Activated CD4-positive, alpha-beta T cell treated with anti-CD3 and anti-CD28 coated beads, Interleukin-2, amount 50 U/mL, for 24 hours (primary cell): ENCODE data around the gene SFXN4.

Experiments used
- DNase-seq, 2 donors: peaks; one replicate each; pipeline ENCODE4 v3.0.0-alpha.2; 2020; ENCODE audit warnings: low read depth in 1 of 2, low spot score in 1 of 2

SFXN4 gene

DNA sequence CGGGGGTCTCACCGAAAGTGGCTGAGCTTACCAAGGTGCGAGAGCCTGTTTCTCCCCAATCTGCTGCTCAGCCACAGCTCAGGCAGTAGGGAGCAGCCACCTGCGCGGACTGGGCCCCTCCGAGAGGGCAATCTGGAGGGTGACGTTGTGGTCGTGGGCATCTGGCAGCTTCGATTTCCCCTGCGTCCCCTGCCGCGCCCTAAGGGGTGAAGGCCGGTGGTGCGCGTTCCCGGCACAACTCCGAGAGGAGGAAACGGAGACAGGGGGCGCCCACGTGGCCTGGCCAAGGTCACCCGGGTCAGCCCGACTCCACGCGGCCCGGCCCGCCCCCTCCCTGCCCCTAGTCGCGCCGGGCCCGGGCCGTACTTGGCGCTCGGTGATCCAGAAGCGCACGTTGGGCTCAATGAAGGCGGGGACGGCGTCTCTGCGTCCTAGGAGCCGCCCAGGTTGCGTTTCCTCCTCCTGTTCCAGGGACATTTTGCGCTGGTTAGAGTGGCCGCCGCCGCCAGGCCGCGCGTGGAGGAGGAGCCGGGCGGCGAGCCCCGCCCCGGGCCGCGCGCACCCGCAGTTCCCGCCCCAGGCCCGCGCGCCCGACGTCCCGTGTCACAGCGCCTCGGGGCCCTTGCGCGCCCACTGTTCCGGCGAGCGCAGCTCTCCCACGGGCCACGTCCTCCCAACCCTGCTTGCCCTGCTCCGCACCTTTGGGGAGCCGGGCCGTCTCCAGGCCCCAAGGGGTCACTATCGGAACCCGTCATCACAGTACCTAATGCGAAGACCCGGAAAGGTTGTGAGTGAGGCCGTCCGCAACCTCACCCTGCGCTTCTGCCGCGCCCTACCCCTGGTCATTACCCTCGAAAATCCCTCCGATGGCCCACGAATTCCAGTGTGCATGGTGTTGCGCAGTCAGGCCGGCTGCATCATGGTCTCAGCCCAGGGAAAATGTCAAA is at the start of gene SFXN4:
Gene SFXN4 (minus strand): TSS at position 544 of the 947 bp plus-strand sequence. CDS start 67 bp downstream, at position 477.
- DNase-seq: peak; percentile 63 to 65

GRCh38 chr10:119211625-119212441 is 46.3 kb upstream of the SFXN4 start:
- DNase-seq: no peak

DNA sequence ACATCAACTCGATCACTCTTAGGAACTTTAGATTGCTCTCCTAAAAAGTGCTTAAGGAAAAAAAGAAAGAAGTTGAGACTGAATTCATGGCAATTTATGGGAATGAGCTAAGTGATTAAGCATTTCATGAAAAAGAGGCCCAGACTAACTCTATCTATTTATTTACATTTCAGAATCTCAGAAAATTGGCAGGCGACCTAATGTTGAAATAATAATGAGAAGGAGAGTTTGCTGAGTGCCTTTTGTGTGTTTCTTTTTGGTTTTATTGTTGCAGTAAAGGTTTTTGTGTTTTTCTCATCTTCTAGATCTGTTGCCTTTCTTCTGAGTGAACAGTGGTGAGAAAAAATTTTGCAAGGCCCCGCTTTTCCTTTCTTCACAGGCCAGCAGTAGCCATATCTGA is 45.7 kb upstream of the SFXN4 start:
- DNase-seq: no peak

GRCh38 chr10:119210633-119211032 is 45.1 kb upstream of the SFXN4 start:
- no peak for DNase-seq

DNA sequence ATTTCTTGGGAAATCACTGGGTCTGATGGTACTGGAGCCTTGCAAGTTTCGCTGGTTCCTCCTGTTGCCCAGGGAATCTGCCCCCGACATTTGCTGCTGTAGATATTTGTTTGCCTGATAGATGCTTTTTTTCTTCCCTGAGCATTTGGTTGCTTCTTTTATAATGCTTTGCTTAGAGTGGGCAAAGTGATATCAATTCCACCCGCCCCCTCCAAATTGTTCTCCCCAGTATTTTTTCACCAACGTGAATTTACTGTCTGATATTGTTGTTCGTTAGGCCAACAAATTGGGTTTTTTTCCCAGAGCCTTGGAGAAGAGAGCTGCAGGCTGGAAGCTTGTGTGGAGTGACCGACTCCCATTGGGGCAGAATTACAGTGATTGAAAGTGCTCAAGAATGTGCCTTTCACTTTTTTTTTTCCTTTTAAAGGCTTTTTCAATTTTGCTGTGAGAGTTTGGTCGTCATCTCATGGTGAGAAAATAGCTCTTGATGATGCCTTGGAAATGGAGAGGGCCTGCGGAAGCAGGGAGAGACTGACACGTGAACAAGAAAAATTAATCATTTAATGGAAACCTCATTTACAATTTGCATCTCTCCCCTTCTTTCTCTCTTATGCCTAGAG is 44.3 kb upstream of the SFXN4 start:
- DNase-seq: no peak

GRCh38 chr10:119209035-119209735 is 43.7 kb upstream of the SFXN4 start:
- DNase-seq: peak; percentile 22 to 56

DNA sequence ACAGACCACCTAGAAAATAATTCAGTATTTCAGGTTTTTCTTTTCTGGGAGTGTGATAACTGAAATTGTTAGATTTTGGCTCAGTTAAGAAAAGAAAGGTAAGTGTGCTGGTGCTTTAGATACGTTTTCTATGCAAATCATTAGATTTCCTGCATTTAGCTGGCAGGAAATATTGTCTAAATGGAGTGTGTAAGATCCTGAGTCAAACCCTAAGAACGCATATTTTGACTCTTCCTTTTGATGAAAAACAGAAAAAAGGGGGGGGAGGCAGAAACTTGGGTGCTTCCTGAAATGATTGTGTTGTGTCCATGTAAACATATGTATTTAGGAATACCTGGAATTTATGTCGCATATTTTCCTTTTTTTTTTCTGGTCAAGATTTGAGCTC is 43.0 kb upstream of the SFXN4 start:
- no peak for DNase-seq

- peak in 1 of 2 donors; percentile 20 for DNase-seq
These were observed 42.4 kb upstream of the SFXN4 start for GRCh38 chr10:119207713-119208552.

- DNase-seq: peak; percentile 79 to 91
These were observed 41.8 kb upstream of the SFXN4 start, which contains the start of gene GRK5 for GRCh38 chr10:119207366-119207666. Gene GRK5 (plus strand): TSS chr10:119207571. CDS start chr10:119207918, 347 bp downstream.

- peak; percentile 49 to 64 for DNase-seq
These were observed 41.3 kb upstream of the SFXN4 start for GRCh38 chr10:119206603-119207365.

- peak in 1 of 2 donors; percentile 25 for DNase-seq
These were observed 40.5 kb upstream of the SFXN4 start for GRCh38 chr10:119205894-119206602.

DNA sequence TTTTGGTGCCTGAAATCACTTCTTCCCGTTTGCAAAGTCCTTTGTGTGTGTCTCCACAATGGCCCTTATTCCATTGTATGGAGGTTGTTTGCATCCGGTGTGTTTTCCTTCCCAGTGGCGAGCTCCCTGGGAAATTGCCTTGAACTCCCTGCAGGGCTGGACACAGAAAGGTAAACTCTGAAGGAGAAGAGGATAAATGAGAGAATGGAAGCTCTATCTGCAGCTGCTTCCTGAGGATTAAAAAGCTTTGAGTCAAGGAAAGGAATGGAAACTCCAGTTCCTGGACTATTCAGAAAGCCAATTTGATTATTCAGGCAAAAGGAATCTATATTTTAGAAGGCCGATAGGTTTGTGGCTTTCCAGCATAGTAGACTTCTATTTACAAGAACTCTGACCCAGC is 37.5 kb upstream of the SFXN4 start:
- no peak for DNase-seq

- DNase-seq: no peak
These were observed 35.7 kb upstream of the SFXN4 start for GRCh38 chr10:119201233-119201632.

DNA sequence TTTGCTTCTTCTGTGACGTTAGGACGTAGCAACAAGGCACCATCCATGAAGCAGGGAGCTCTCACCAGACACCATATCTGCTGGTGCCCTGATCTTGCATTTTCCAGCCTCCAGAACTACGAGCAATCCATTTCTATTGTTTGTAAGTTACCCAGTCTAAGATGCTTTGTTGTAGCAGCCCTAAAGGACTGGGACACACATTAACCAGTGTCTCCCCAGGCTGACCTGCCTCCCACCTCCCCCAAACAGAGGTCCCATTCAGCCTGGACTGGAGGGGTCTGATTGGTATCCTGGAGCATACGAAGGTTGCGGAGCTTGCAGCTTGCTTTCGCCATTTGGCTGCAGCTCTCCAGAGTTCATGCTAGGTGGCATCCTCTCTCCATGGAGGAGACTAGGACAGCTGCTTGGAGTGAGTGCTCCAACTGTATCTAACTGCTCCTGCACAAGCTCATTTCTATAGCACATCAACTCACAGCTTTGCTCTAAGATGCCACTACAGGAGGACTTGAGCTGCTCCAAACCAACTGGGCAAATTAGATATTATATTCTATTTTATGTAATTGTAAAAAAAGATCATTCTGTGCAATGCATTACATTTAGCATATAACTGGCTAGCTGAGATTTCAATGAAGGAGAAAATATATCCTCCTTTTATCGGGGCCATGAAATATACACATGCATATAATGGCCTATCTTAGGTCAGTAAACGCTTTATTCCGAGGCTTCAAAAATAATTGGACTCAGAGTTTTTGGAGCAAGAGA is 33.9 kb upstream of the SFXN4 start:
- peak in 1 of 2 donors; percentile 54 for DNase-seq

DNA sequence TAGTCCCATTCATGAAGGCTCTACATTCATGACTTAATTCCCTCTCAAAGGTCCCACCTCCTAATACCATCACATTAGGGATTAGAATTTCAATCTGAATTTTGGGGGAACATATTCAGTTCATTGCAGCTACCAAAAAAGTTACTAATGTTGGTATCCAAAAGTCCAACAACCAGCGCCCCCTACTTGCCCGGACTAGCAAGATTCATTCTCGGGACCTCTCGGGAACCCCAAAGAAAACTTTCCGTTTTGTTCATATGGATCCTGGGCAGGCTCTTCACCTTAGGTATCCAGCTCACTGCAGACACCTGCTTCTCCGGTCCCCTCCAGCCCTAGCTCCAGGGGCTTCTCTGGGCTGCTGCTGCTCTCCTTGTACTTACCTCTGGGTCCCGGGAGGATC is 32.9 kb upstream of the SFXN4 start:
- no peak for DNase-seq

- no peak for DNase-seq
These were observed 32.4 kb upstream of the SFXN4 start for GRCh38 chr10:119197921-119198320.

DNA sequence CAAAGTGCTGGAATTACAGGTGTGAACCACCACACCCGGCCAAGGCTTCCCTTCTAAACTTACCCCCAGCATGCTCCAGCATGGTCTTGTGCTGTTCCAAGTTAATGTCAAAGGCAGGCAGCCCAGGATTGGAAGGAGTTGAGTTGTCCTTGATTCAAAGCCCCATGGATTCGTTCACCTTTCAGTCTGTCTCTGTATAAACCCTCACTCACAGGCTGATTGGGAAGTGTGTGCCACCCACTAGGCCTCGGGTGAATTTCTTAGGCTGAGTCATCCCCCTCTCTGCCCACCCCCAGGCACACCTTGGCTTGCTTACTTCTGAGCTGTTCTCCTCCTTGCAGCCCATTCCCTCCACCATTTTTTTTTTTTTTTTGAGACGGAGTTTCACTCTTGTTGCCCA is 26.4 kb upstream of the SFXN4 start:
- no peak for DNase-seq
